Peyer's patch (tissue), 4 donors: ENCODE results near the gene FGGY.

Experiments used
- POLR2A ChIP-seq, 2 donors: fragments of 450-650 bp; IDR thresholded peaks; one replicate each; pipeline ENCODE4 v1.5.1; 2017; ENCODE audit warnings: antibody characterized with exemption in 2 of 2, mild to moderate bottlenecking in 2 of 2, moderate library complexity in 2 of 2
- TF ChIP-seq, protein P1 (sequence below), 6 experiments: fragments of 450-650 bp in 4 of 6; fragments of 200-600 bp in 2 of 6; sonication (generic) in 1 of 6; IDR thresholded peaks; one replicate each; pipeline ENCODE4 v1.5.1; 2017 to 2019; ENCODE audit warnings: antibody characterized with exemption in 6 of 6, mild to moderate bottlenecking in 3 of 6, moderate library complexity in 1 of 6

DNA sequence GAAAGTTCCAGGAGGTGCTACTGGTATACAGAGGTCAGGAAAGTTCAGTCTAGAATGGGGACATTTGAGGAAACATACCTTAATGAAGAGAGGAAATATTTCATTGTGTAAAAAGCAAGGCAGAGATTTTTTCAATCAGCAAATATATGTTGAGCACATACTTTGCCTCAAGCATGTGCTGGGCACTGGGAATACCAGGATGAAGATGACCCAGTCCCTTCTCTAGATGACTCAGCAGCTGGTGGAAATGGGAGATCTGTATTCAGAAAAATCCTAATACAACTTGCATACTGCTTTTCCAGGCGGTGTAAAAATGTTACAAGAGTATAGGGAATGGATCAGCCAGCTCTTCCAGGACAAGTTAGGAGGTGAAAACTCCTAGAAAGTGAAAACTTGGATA lies 229.3 kb downstream of the FGGY start:
- TF ChIP-seq, protein P1, sequence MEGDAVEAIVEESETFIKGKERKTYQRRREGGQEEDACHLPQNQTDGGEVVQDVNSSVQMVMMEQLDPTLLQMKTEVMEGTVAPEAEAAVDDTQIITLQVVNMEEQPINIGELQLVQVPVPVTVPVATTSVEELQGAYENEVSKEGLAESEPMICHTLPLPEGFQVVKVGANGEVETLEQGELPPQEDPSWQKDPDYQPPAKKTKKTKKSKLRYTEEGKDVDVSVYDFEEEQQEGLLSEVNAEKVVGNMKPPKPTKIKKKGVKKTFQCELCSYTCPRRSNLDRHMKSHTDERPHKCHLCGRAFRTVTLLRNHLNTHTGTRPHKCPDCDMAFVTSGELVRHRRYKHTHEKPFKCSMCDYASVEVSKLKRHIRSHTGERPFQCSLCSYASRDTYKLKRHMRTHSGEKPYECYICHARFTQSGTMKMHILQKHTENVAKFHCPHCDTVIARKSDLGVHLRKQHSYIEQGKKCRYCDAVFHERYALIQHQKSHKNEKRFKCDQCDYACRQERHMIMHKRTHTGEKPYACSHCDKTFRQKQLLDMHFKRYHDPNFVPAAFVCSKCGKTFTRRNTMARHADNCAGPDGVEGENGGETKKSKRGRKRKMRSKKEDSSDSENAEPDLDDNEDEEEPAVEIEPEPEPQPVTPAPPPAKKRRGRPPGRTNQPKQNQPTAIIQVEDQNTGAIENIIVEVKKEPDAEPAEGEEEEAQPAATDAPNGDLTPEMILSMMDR (IDR thresholded peaks at IDR 0.05), result no peak
- TF ChIP-seq POLR2A (IDR thresholded peaks at IDR 0.05), result no peak
